ENCODE measurements around the gene SLC6A19. TPM values are rescaled to one million over a fixed set of nuclear protein-coding genes. Genes with fewer than 3 reads are reported as not detected.

SLC6A19 gene
- total RNA-seq, 1 experiment from 2014 or later: 0.04 TPM

- CTCF ChIA-PET: no interaction called here
- H3K4me1 Mint-ChIP-seq: peaks cover 4% of the 10 kb centered on the region
- POLR2A ChIA-PET: no interaction called here
- no peaks in the 10 kb centered on the region for H3K36me3 Mint-ChIP-seq
- no peak within 1 kb of the TSS for H3K4me3 Mint-ChIP-seq
- TF ChIP-seq ATF1 (CRISPR knock-in tag; IDR thresholded peaks at IDR 0.05) (no peak), ZMAT4 (CRISPR knock-in tag; IDR thresholded peaks at IDR 0.05) (no peak), MXD4 (CRISPR knock-in tag; IDR thresholded peaks at IDR 0.05; ENCODE audit: borderline replicate concordance) (no peak), ZNF138 (CRISPR knock-in tag; conservative IDR thresholded peaks at IDR 0.05) (no peak), IRF2 (CRISPR knock-in tag; IDR thresholded peaks at IDR 0.05; ENCODE audit: borderline replicate concordance, low read depth) (no peak), HMGA2 (CRISPR knock-in tag; IDR thresholded peaks at IDR 0.05) (no peak), ARID4B (CRISPR knock-in tag; IDR thresholded peaks at IDR 0.05; ENCODE audit: borderline replicate concordance) (no peak), ZNF219 (CRISPR knock-in tag; IDR thresholded peaks at IDR 0.05; ENCODE audit: borderline replicate concordance) (no peak), SMAD3 (CRISPR knock-in tag; IDR thresholded peaks at IDR 0.05; ENCODE audit: borderline replicate concordance) (no peak)
- peaks cover 12% of the 10 kb centered on the region for H3K9me3 Mint-ChIP-seq
- no peak within 1 kb of the TSS; the same call in 1 of the 2 replicates for H3K27ac Mint-ChIP-seq
- H3K27me3 Mint-ChIP-seq (ENCODE audit: low read depth): no peaks in the 10 kb centered on the region
- DNase-seq (ENCODE audit: low spot score) (no peak), ATAC-seq (no peak)
These were observed 23.7 kb downstream of the SLC6A19 start, which contains the start of gene SLC6A18 for GRCh38 chr5:1225081-1225480. SLC6A18 (plus strand) TSS chr5:1225381; CDS start chr5:1225478, 97 bp downstream.

- no peak for ATAC-seq
- ChIA-PET CTCF (no interaction called here), POLR2A (no interaction called here)
These were observed 24.8 kb downstream of the SLC6A19 start for GRCh38 chr5:1226231-1226630.

More at GRCh38 chr5:1226231-1226630, 24.8 kb downstream of the SLC6A19 start:
- TF ChIP-seq TP53 (CRISPR knock-in tag; IDR thresholded peaks at IDR 0.05) (no peak), NR1H2 (CRISPR knock-in tag; IDR thresholded peaks at IDR 0.05) (no peak), ESRRA (CRISPR knock-in tag; IDR thresholded peaks at IDR 0.05; ENCODE audit: borderline replicate concordance) (no peak), RELA (CRISPR knock-in tag; IDR thresholded peaks at IDR 0.05; ENCODE audit: borderline replicate concordance) (no peak), GABPB1 (CRISPR knock-in tag; IDR thresholded peaks at IDR 0.05) (no peak), USF2 (CRISPR knock-in tag; IDR thresholded peaks at IDR 0.05) (no peak), KAT7 (CRISPR knock-in tag; IDR thresholded peaks at IDR 0.05; ENCODE audit: borderline replicate concordance) (no peak), SMAD4 (CRISPR knock-in tag; IDR thresholded peaks at IDR 0.05) (no peak), PRRX2 (CRISPR knock-in tag; IDR thresholded peaks at IDR 0.05) (no peak), USF1 (CRISPR knock-in tag; IDR thresholded peaks at IDR 0.05) (no peak), CDX4 (CRISPR knock-in tag; IDR thresholded peaks at IDR 0.05; ENCODE audit: borderline replicate concordance) (no peak)
- peaks cover 12% of the 10 kb centered on the region for H3K9me3 Mint-ChIP-seq
- no peaks in the 10 kb centered on the region for H3K36me3 Mint-ChIP-seq
- DNase-seq (ENCODE audit: low spot score): no peak
- H3K4me3 Mint-ChIP-seq: no peak overlapping the region
- H3K27me3 Mint-ChIP-seq (ENCODE audit: low read depth): no peaks in the 10 kb centered on the region
- peaks cover 4% of the 10 kb centered on the region for H3K4me1 Mint-ChIP-seq
- no peak overlapping the region; the same call in 1 of the 2 replicates for H3K27ac Mint-ChIP-seq
